ENCODE measurements around the gene CHRDL1. TPM values are rescaled to one million over a fixed set of nuclear protein-coding genes. Genes with fewer than 3 reads are reported as not detected.

Gene CHRDL1
- total RNA-seq, 4 donors from 2014 or later: 4.1 to 12.5 (median 7.6) TPM

DNA sequence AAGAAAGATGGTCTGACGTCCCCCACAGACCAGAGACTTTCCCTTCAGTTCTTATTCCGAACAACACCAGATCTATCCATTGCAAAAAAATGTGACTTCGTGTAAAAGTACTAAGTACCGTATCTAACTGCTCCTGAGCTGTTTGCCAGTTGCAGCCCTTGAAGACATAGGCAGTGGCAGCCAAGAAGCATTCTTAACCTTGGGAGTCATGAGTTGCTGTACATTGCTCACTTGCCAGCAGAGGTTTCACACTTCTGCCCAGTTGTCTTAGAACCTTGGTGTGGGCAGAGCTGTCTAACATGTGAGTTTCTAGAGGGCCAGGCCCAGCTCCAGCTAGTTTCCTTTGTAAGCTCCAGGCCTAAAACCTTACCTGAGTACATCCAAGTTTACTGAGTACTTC, 10.5 kb upstream of the CHRDL1 start:
- no peak for DNase-seq
- Histone ChIP-seq H3K9me3 (no peaks in the 10 kb centered on the region), H3K4me3 (no peak overlapping the region), H3K36me3 (no peaks in the 10 kb centered on the region), H3K27me3 (no peaks in the 10 kb centered on the region), H3K4me1 (no peaks in the 10 kb centered on the region), H3K27ac (no peak overlapping the region)
- no peak for TF ChIP-seq POLR2A (IDR thresholded peaks at IDR 0.05)
- TF ChIP-seq, protein P1, sequence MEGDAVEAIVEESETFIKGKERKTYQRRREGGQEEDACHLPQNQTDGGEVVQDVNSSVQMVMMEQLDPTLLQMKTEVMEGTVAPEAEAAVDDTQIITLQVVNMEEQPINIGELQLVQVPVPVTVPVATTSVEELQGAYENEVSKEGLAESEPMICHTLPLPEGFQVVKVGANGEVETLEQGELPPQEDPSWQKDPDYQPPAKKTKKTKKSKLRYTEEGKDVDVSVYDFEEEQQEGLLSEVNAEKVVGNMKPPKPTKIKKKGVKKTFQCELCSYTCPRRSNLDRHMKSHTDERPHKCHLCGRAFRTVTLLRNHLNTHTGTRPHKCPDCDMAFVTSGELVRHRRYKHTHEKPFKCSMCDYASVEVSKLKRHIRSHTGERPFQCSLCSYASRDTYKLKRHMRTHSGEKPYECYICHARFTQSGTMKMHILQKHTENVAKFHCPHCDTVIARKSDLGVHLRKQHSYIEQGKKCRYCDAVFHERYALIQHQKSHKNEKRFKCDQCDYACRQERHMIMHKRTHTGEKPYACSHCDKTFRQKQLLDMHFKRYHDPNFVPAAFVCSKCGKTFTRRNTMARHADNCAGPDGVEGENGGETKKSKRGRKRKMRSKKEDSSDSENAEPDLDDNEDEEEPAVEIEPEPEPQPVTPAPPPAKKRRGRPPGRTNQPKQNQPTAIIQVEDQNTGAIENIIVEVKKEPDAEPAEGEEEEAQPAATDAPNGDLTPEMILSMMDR (IDR thresholded peaks at IDR 0.05): no peak

DNA sequence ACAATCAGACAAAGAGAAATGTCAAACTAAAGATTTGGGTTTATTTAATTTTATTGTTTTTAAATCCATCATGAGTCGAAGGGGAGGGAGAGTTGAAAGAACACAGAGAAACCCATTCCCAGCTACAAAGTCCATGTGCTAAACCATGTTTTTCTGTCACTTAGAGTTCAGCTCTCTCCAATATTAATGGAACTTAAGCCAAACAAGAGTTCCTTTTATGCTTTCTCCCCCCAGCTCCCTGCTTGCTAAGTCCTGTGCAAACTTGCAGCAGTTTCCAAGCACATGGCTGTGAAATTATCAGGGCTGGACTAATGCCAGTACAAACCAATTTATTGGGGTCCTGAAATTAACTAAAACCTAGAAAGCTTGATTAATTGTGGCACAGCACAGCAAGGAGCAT, 9.7 kb upstream of the CHRDL1 start:
- H3K27ac ChIP-seq: no peak overlapping the region
- no peak overlapping the region for H3K4me3 ChIP-seq
- H3K36me3 ChIP-seq: no peaks in the 10 kb centered on the region
- no peaks in the 10 kb centered on the region for H3K9me3 ChIP-seq
- no peak for DNase-seq
- no peak for TF ChIP-seq POLR2A (IDR thresholded peaks at IDR 0.05)
- TF ChIP-seq, protein P1 (IDR thresholded peaks at IDR 0.05): no peak
- H3K27me3 ChIP-seq: no peaks in the 10 kb centered on the region
- H3K4me1 ChIP-seq: no peaks in the 10 kb centered on the region

DNA sequence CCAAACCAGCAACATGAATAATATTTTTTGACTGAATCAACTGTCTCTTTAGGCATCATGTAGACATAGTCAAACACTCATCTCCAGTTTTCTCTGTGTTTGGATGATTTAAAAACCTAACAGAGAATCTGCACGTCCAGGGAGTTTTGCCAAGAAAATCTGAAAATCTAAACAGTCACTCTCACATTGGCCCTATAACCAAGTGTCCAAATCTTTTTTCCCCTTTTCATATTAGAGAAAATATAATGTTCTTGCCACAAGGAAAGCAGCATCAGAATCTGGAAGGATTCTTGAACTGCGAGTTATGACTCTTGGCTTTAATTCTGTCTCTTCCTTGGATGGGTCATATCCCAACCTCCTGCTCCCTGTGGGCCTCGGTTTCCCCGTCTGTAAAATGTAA, 8.8 kb upstream of the CHRDL1 start:
- H3K4me3 ChIP-seq: no peak overlapping the region
- TF ChIP-seq POLR2A (IDR thresholded peaks at IDR 0.05): no peak
- TF ChIP-seq, protein P1 (IDR thresholded peaks at IDR 0.05): no peak
- H3K9me3 ChIP-seq: no peaks in the 10 kb centered on the region
- DNase-seq: no peak
- H3K4me1 ChIP-seq: no peaks in the 10 kb centered on the region
- no peaks in the 10 kb centered on the region for H3K36me3 ChIP-seq
- no peak overlapping the region for H3K27ac ChIP-seq
- H3K27me3 ChIP-seq: no peaks in the 10 kb centered on the region

DNA sequence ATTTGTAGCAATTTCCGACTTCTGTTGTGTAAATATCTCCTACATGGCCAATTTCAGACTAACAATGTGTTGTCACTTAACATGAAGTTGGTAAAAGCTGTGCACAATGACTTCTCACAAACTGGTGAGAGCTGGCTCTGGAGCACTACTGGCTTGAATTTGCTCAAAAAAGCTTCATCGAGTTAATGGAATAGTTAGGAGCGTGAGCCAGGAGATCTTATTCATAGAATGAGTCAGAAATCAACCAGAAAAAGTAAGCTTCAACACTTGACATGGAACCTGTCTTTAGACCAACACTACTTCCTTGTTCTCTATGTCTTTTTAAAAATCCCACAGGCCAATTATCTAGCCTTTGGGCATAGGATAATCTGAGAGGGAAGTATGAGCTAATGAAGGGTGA, 7.9 kb upstream of the CHRDL1 start:
- H3K27me3 ChIP-seq: no peaks in the 10 kb centered on the region
- TF ChIP-seq, protein P1 (IDR thresholded peaks at IDR 0.05): no peak
- no peak for TF ChIP-seq POLR2A (IDR thresholded peaks at IDR 0.05)
- H3K27ac ChIP-seq: no peak overlapping the region

DNA sequence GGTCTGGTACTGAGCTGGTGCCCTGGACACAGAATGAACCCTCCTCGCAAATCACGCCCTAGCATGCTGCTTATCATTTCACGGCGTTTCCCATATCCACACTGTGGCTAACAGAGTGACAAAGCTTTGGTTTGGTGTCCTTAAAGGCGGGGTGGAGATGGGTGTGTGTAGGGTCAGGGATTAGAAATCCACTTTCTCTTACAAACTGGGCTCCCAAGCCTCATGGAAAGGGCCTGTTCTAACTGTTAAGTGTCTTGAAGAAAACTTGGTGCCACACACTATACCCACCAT, 735 bp upstream of the CHRDL1 start:
- no peak for TF ChIP-seq POLR2A (IDR thresholded peaks at IDR 0.05)
- TF ChIP-seq, protein P1 (IDR thresholded peaks at IDR 0.05): no peak
- no peak for DNase-seq
- no peak overlapping the region for H3K27ac ChIP-seq
- no peaks in the 10 kb centered on the region for H3K4me1 ChIP-seq
- H3K27me3 ChIP-seq: no peaks in the 10 kb centered on the region
- H3K36me3 ChIP-seq: no peaks in the 10 kb centered on the region
- H3K9me3 ChIP-seq: no peaks in the 10 kb centered on the region
- H3K4me3 ChIP-seq: no peak overlapping the region

More for the DNA sequence above, 7.9 kb upstream of the CHRDL1 start:
- no peaks in the 10 kb centered on the region for H3K9me3 ChIP-seq
- no peak for DNase-seq
- H3K36me3 ChIP-seq: no peaks in the 10 kb centered on the region
- H3K4me3 ChIP-seq: no peak overlapping the region
- no peaks in the 10 kb centered on the region for H3K4me1 ChIP-seq

DNA sequence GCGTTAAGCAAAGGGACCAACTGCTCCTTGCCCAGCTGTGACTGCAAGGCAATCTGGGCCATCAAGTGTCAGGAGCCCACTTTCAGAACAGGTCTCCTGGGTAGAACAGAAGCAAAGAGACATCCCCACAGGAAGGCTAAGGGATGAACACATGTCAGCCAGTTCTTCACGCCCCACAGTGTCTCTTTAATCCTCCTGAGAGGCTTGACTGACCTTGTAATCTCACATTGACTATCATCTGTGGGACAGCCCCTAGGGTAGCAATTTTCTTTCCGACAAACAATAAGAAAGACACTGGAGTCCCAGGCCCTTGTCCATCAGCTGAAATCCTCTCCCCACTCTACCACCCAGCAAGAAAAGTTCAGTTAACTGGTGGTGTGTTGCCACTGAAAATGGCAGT, 1.0 kb downstream of the CHRDL1 start:
- H3K4me1 ChIP-seq: no peaks in the 10 kb centered on the region
- no peak overlapping the region for H3K4me3 ChIP-seq
- no peak for DNase-seq
- H3K27ac ChIP-seq: no peak overlapping the region
- H3K27me3 ChIP-seq: no peaks in the 10 kb centered on the region
- no peaks in the 10 kb centered on the region for H3K36me3 ChIP-seq
- TF ChIP-seq, protein P1 (IDR thresholded peaks at IDR 0.05): no peak
- TF ChIP-seq POLR2A (IDR thresholded peaks at IDR 0.05): no peak
- no peaks in the 10 kb centered on the region for H3K9me3 ChIP-seq
